Tongue (tissue), 2 donors: Measurements from ENCODE around the gene AP1G2. TPM values are rescaled to one million over a fixed set of nuclear protein-coding genes. Genes with fewer than 3 reads are reported as not detected.

ENCODE experiments used
- DNase-seq: peaks from one replicate; pipeline ENCODE4 v3.0.0-alpha.2; 2015
- total RNA-seq: library from RNA; depleted of rRNA; stranded (reverse); fragments of >200 nt; gene quantifications from one replicate; pipeline ENCODE4 v1.2.3, GENCODE V29; 2014

The AP1G2 gene
- total RNA-seq, 1 donor from 2014 or later = 34.3 TPM

GRCh38 chr14:23571701-23572523 is 4.3 kb upstream of the AP1G2 start:
- DNase-seq = no peak

- DNase-seq = no peak
These were observed 3.4 kb upstream of the AP1G2 start for GRCh38 chr14:23570806-23571483.

GRCh38 chr14:23569443-23570151 is 2.0 kb upstream of the AP1G2 start:
- peak; percentile 65 for DNase-seq

GRCh38 chr14:23568600-23569331 is 1.2 kb upstream of the AP1G2 start:
- peak; percentile 47 for DNase-seq

GRCh38 chr14:23568021-23568599 is 519 bp upstream of the AP1G2 start:
- no peak for DNase-seq

GRCh38 chr14:23566778-23567185 is 809 bp downstream of the AP1G2 start:
- DNase-seq = no peak

GRCh38 chr14:23566112-23566777 is 1.3 kb downstream of the AP1G2 start:
- no peak for DNase-seq

GRCh38 chr14:23565626-23566025 is 2.0 kb downstream of the AP1G2 start:
- no peak for DNase-seq

GRCh38 chr14:23564876-23565275 is 2.7 kb downstream of the AP1G2 start:
- no peak for DNase-seq

GRCh38 chr14:23564181-23564812 is 3.3 kb downstream of the AP1G2 start:
- no peak for DNase-seq

- no peak for DNase-seq
These were observed 4.0 kb downstream of the AP1G2 start for GRCh38 chr14:23563473-23564180.

- peak; percentile 77 for DNase-seq
These were observed 4.6 kb downstream of the AP1G2 start for GRCh38 chr14:23562822-23563472.

- no peak for DNase-seq
These were observed 5.4 kb downstream of the AP1G2 start for GRCh38 chr14:23561873-23562821.

GRCh38 chr14:23561259-23561658 is 6.3 kb downstream of the AP1G2 start:
- DNase-seq = no peak

- no peak for DNase-seq
These were observed 7.6 kb downstream of the AP1G2 start for GRCh38 chr14:23559926-23560520.

- peak; percentile 55 for DNase-seq
These were observed 8.3 kb downstream of the AP1G2 start for GRCh38 chr14:23559010-23559925.
